ENCODE results near the gene NPAS2.

DNA sequence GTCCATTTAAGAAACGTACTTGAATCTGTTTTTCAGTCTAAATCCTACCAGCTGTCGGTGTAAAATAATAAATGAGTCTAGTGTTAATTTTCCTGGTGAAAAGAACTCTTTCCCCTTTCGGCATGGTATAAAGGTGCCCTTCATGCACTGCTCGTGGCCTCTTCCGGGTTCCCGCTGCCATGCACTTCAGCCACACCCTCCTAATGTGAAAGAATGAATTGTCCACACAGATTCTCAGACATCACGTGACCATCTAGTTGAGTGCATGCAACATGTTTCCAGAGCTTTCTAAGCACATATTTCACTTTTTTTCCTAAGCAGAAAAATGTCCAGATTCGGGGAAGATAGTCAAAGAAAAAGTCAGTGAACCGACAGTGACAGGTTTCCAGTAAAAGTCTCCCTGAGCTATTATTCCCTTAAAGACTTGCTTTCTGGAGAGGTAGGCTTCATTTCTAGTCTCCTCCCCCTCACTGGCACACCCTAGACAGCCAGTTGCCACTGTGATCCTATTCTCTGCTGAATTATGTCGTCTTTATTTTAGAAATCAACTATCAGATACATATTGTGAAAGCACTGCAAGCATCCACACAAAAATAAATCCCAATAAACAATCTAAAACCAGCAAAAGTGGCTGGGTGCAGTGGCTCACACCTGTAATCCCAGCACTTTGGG, 116.3 kb downstream of the NPAS2 start:
- TF ChIP-seq, protein P1, sequence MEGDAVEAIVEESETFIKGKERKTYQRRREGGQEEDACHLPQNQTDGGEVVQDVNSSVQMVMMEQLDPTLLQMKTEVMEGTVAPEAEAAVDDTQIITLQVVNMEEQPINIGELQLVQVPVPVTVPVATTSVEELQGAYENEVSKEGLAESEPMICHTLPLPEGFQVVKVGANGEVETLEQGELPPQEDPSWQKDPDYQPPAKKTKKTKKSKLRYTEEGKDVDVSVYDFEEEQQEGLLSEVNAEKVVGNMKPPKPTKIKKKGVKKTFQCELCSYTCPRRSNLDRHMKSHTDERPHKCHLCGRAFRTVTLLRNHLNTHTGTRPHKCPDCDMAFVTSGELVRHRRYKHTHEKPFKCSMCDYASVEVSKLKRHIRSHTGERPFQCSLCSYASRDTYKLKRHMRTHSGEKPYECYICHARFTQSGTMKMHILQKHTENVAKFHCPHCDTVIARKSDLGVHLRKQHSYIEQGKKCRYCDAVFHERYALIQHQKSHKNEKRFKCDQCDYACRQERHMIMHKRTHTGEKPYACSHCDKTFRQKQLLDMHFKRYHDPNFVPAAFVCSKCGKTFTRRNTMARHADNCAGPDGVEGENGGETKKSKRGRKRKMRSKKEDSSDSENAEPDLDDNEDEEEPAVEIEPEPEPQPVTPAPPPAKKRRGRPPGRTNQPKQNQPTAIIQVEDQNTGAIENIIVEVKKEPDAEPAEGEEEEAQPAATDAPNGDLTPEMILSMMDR (conservative IDR thresholded peaks at IDR 0.05; ENCODE audit: low read length) = no peak
- TF ChIP-seq EZH2phosphoT487 (IDR thresholded peaks at IDR 0.05; ENCODE audit: borderline replicate concordance) = no peak

Measured in Loucy (cell line).